Measurements from ENCODE around the gene ACIN1.

DNA sequence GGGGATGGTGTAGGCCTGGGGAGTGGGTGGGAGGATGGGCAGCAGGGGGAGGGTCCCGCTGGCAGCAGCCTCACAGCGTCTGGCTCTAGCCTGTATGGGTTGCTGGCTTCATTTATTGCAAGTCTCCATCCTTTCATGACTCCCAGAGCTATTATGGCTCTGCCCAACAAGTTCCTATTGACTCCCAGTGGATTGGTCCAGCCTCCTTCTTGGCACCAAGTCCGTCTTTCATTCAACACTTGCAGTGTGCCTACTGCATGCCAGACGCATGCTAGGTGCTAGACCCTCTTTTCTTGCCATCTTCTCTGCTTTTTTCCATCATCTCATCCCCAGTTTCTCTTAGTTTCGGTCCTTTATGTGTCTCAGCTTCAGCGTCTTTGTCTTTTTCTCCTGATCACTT is 51.8 kb downstream of the ACIN1 start:
- TF ChIP-seq, protein P1, sequence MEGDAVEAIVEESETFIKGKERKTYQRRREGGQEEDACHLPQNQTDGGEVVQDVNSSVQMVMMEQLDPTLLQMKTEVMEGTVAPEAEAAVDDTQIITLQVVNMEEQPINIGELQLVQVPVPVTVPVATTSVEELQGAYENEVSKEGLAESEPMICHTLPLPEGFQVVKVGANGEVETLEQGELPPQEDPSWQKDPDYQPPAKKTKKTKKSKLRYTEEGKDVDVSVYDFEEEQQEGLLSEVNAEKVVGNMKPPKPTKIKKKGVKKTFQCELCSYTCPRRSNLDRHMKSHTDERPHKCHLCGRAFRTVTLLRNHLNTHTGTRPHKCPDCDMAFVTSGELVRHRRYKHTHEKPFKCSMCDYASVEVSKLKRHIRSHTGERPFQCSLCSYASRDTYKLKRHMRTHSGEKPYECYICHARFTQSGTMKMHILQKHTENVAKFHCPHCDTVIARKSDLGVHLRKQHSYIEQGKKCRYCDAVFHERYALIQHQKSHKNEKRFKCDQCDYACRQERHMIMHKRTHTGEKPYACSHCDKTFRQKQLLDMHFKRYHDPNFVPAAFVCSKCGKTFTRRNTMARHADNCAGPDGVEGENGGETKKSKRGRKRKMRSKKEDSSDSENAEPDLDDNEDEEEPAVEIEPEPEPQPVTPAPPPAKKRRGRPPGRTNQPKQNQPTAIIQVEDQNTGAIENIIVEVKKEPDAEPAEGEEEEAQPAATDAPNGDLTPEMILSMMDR (IDR thresholded peaks at IDR 0.05; ENCODE audit: insufficient read depth, low read length, poor library complexity, severe bottlenecking): no peak
- no peak for TF ChIP-seq EZH2phosphoT487 (conservative IDR thresholded peaks at IDR 0.05; ENCODE audit: low read length)
